Fibroblast of lung (primary cell): ENCODE measurements around the gene PPFIA4.

ENCODE experiments used
- CTCF ChIP-seq, 2 donors: IDR thresholded peaks in 1 of 2; conservative IDR thresholded peaks in 1 of 2; 1 replicate in 1 of 2; 2 replicates in 1 of 2; pipeline ENCODE4 v1.5.1; 2011 to 2012; ENCODE audit warnings: low read length in 2 of 2, control low read depth in 1 of 2, inconsistent platforms in 1 of 2, low read depth in 1 of 2, mild to moderate bottlenecking in 1 of 2
- EZH2 ChIP-seq: IDR thresholded peaks from 2 replicates; pipeline ENCODE4 v1.5.1; 2012; ENCODE audit warnings: low read length, control low read depth, mild to moderate bottlenecking; ENCODE audit errors: missing control alignments

- TF ChIP-seq CTCF (conservative IDR thresholded peaks at IDR 0.05 in 1 of 2, IDR thresholded peaks at IDR 0.05 in 1 of 2; ENCODE audit: low read depth in 1 of 2, low read length in 2 of 2) (no peak), EZH2 (no peak)
These were observed 44.4 kb upstream of the PPFIA4 start for GRCh38 chr1:202981939-202982338.
